ENCODE measurements around the gene EIF5B.

Gene EIF5B

DNA sequence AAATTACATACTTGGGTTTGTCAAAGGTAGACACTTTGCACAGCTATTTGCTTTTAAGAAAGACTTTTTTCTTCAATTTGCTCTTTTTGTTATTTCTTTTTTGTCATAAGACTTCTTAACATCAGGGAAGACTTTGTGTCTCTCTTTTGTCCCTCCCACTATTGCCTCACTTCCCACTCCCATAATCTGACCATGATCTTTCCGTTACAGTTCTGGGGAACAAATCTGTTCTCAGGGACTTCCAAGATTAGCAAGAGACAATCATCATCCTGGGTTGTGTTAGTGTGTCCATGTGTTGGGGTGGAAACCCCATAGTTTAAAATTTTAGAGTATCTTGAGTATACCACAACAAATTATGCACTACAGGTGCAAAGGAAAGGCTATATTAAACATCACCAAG is 77.4 kb downstream of the EIF5B start:
- Histone ChIP-seq H3K9me3 (replicated peaks; ENCODE audit: low read length) (no peaks in the 10 kb centered on the region), H3K4me3 (ENCODE audit: low read length) (no peak overlapping the region), H3K27me3 (ENCODE audit: control insufficient read depth, insufficient read depth, low read length) (no peaks in the 10 kb centered on the region), H3K9ac (ENCODE audit: low read depth, low read length) (no peak overlapping the region), H3K36me3 (ENCODE audit: insufficient read depth, low read length) (peaks cover 57% of the 10 kb centered on the region), H3K4me2 (ENCODE audit: low read length) (no peak overlapping the region), H3K4me1 (ENCODE audit: control insufficient read depth, insufficient read depth, low read length) (peaks cover 4% of the 10 kb centered on the region)

DNA sequence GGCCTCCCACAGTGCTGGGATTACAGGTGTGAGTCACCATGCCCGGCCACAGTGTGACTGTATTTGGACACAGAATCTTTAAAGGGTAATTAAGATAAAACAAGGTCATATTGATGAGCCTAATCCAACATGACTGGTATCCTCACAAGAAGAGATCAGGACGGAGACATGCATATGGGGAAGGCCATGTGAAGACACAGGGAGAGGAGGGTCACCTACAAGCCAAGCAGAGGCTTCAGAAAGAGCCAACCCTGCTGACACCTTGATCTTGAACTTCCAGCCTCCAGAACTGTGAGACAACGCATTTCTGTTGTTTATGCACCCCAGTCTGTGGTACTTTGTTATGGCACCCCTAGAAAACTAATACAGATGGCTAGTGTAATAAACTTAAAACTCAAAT is 80.2 kb downstream of the EIF5B start:
- Histone ChIP-seq H3K27me3 (ENCODE audit: control insufficient read depth, insufficient read depth, low read length) (no peaks in the 10 kb centered on the region), H3K4me1 (ENCODE audit: control insufficient read depth, insufficient read depth, low read length) (peaks cover 25% of the 10 kb centered on the region), H3K4me2 (ENCODE audit: low read length) (no peak overlapping the region), H3K36me3 (ENCODE audit: insufficient read depth, low read length) (peaks cover 53% of the 10 kb centered on the region), H3K9me3 (replicated peaks; ENCODE audit: low read length) (no peaks in the 10 kb centered on the region), H3K4me3 (ENCODE audit: low read length) (no peak overlapping the region), H3K9ac (ENCODE audit: low read depth, low read length) (no peak overlapping the region)

DNA sequence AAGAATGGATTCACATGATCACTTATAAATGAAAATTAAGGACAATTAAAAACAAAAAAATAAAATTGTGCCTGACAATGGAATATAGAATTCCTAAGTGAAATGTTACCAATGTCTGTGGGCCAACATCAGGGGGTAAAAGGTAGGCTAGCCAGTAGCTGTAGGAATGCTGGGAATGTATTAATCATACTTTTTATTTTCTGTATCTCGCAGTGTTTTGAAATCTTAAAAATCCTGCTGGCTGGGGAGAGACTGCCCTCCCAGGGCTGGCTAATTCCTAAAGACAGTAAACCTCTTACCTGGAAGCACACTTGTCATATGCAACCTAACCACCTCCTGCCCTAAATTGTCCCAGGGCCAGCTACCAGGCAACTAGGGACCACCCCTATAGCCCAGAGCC is 82.8 kb downstream of the EIF5B start:
- Histone ChIP-seq H3K4me1 (ENCODE audit: control insufficient read depth, insufficient read depth, low read length) (peaks cover 25% of the 10 kb centered on the region), H3K9me3 (replicated peaks; ENCODE audit: low read length) (no peaks in the 10 kb centered on the region), H3K4me2 (ENCODE audit: low read length) (peak overlapping the region; percentile 53), H3K27me3 (ENCODE audit: control insufficient read depth, insufficient read depth, low read length) (no peaks in the 10 kb centered on the region), H3K36me3 (ENCODE audit: insufficient read depth, low read length) (peaks cover 42% of the 10 kb centered on the region), H3K4me3 (ENCODE audit: low read length) (peak overlapping the region; percentile 2), H3K9ac (ENCODE audit: low read depth, low read length) (peak overlapping the region; percentile 50)

DNA sequence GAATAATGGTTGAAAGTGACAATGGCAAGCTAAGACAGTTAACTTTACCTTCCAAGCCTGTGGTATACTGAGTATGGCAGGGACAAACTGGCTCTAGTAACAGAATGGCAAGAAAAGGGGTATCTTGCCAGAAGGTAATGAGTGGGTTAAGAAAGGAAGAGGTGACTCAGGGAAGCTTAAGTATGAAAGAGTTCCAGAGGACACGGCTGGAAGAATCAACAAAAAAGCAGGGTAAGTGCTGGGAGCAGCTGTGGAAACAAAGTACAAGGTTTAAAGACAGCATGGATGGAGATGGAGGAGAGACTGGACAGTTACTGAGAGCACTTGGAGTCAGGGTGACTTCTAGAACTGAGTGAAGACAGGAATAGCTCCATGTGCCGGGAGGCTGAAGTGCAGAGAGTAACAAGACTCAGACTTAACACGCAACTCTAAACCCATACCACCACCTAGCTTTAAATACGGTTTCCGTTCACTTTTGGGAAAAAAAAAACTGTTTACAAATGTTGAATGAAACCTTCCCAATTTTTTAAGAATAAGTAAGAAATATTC is 83.6 kb downstream of the EIF5B start:
- peak overlapping the region; percentile 53 for H3K4me2 ChIP-seq (ENCODE audit: low read length)
- H3K36me3 ChIP-seq (ENCODE audit: insufficient read depth, low read length): peaks cover 34% of the 10 kb centered on the region
- no peaks in the 10 kb centered on the region for H3K27me3 ChIP-seq (ENCODE audit: control insufficient read depth, insufficient read depth, low read length)

DNA sequence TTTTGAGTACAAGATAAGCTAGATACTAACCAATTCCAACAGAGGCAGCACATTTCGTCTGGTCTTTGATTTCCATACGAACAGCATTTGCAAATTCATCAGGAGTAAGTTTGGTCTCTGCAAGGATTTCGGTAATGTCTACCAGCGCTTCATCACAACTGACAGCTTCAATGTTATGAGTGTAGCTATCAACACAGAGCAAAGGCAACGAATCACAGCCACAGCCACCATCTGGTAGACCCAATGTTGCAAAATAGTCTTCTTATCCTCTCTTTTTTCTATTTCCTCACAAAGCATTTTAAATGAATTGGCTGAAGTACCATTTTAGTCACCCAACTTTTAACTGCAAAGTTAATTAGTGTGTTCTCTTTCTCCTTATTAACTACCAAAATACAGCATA is 84.3 kb downstream of the EIF5B start:
- no peaks in the 10 kb centered on the region for H3K27me3 ChIP-seq (ENCODE audit: control insufficient read depth, insufficient read depth, low read length)
- H3K4me3 ChIP-seq (ENCODE audit: low read length): no peak overlapping the region
- H3K4me1 ChIP-seq (ENCODE audit: control insufficient read depth, insufficient read depth, low read length): peaks cover 28% of the 10 kb centered on the region
- no peak overlapping the region for H3K4me2 ChIP-seq (ENCODE audit: low read length)
- H3K36me3 ChIP-seq (ENCODE audit: insufficient read depth, low read length): peaks cover 32% of the 10 kb centered on the region
- no peak overlapping the region for H3K9ac ChIP-seq (ENCODE audit: low read depth, low read length)
- H3K9me3 ChIP-seq (replicated peaks; ENCODE audit: low read length): no peaks in the 10 kb centered on the region

More for the DNA sequence above, 83.6 kb downstream of the EIF5B start:
- H3K4me1 ChIP-seq (ENCODE audit: control insufficient read depth, insufficient read depth, low read length): peaks cover 28% of the 10 kb centered on the region
- H3K9ac ChIP-seq (ENCODE audit: low read depth, low read length): peak overlapping the region; percentile 50
- no peaks in the 10 kb centered on the region for H3K9me3 ChIP-seq (replicated peaks; ENCODE audit: low read length)
- H3K4me3 ChIP-seq (ENCODE audit: low read length): peak overlapping the region; percentile 2

DNA sequence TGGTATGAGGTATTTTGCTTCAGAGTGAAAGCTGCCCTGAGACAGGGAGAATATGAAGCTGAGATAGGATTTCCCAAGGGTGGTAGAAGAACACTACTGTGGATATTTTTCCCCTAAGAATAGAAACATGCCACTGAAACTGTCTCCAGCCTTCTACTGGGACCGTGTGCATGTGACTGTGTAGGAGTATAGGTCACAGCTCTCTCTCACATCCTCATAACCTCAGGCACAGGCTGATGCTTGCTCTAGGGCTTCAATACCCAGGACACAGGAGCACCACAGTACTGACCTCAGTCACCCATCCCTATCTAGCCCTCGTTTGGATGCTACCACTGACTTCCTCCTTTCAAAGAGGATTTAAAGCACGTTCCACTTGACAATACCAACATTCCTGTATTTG is 85.4 kb downstream of the EIF5B start:
- Histone ChIP-seq H3K9me3 (replicated peaks; ENCODE audit: low read length) (no peaks in the 10 kb centered on the region), H3K4me2 (ENCODE audit: low read length) (no peak overlapping the region), H3K27me3 (ENCODE audit: control insufficient read depth, insufficient read depth, low read length) (no peaks in the 10 kb centered on the region), H3K4me1 (ENCODE audit: control insufficient read depth, insufficient read depth, low read length) (peaks cover 28% of the 10 kb centered on the region), H3K9ac (ENCODE audit: low read depth, low read length) (no peak overlapping the region), H3K36me3 (ENCODE audit: insufficient read depth, low read length) (peaks cover 25% of the 10 kb centered on the region), H3K4me3 (ENCODE audit: low read length) (no peak overlapping the region)

DNA sequence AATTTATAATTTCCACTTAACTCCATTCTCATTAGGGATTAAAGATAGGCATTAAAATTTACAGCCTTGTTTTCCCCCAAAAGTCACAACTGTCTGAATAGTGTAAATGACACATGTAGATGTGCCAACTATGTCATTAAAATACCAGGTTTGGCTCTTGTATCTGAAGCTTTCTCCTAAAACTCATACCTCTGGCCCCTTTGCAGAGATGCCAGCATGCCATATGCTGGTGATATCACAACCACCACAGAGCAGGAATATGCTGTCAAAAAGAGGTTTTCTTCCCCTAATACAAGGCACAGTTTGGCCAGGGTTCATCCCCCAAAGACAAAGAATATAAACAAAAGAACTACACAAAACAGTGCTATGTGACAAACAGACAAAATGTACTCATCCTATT is 87.2 kb downstream of the EIF5B start:
- Histone ChIP-seq H3K4me1 (ENCODE audit: control insufficient read depth, insufficient read depth, low read length) (peaks cover 26% of the 10 kb centered on the region), H3K27me3 (ENCODE audit: control insufficient read depth, insufficient read depth, low read length) (no peaks in the 10 kb centered on the region), H3K4me2 (ENCODE audit: low read length) (no peak overlapping the region), H3K4me3 (ENCODE audit: low read length) (no peak overlapping the region), H3K9me3 (replicated peaks; ENCODE audit: low read length) (no peaks in the 10 kb centered on the region), H3K9ac (ENCODE audit: low read depth, low read length) (no peak overlapping the region), H3K36me3 (ENCODE audit: insufficient read depth, low read length) (peaks cover 33% of the 10 kb centered on the region)

DNA sequence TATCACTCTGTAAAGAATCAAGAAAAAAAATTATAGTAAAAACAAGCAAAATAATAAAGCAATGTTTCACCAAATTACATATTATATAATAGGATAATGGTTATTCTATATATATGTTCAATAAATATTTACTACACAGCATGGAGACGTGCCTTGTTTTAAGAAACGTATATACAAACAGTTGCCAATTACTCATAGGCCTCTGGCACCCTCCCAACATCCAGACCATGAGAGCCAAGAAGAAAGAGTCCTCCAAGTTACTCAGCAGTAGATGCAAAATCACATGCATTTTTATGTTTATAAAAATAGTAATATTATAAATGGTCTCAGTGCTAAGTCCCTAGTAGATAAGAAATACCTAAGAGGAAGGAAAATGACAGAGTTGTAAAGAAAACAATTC is 87.8 kb downstream of the EIF5B start:
- Histone ChIP-seq H3K4me1 (ENCODE audit: control insufficient read depth, insufficient read depth, low read length) (peaks cover 20% of the 10 kb centered on the region), H3K4me2 (ENCODE audit: low read length) (no peak overlapping the region), H3K36me3 (ENCODE audit: insufficient read depth, low read length) (peaks cover 29% of the 10 kb centered on the region), H3K9ac (ENCODE audit: low read depth, low read length) (no peak overlapping the region), H3K4me3 (ENCODE audit: low read length) (no peak overlapping the region), H3K27me3 (ENCODE audit: control insufficient read depth, insufficient read depth, low read length) (no peaks in the 10 kb centered on the region), H3K9me3 (replicated peaks; ENCODE audit: low read length) (no peaks in the 10 kb centered on the region)

DNA sequence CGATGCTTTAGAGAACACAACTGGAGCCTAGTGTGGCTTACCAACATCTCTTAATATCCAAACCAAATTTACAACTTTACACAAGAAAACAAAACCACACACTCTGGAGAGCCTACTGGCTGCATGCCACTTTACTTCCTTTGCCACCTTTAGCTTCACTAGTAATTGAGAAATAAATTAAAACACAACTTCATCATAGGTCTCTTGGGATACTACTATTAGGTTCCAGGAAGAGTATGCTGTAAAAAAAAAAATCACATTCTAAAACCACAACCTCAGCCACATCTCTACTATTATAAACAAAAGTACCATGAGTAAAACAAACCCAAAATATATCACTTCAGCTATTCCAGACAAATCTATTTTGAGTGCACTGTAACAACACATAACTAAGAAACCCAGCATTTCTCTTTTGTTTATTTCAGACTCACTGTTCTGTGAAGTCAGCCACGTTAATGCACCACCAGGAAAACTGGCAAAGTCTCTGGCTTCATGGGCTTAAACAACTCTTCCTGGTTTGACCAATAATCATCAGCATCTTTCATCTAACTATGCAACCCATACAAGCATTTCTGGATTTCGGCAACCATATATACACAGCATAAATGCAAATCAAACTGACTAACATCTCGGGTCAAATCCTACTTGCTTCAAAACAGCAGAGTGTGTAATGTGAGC is 93.6 kb downstream of the EIF5B start:
- Histone ChIP-seq H3K4me3 (ENCODE audit: low read length) (no peak overlapping the region), H3K27me3 (ENCODE audit: control insufficient read depth, insufficient read depth, low read length) (no peaks in the 10 kb centered on the region), H3K9me3 (replicated peaks; ENCODE audit: low read length) (no peaks in the 10 kb centered on the region), H3K36me3 (ENCODE audit: insufficient read depth, low read length) (peaks cover 22% of the 10 kb centered on the region), H3K9ac (ENCODE audit: low read depth, low read length) (no peak overlapping the region), H3K4me2 (ENCODE audit: low read length) (no peak overlapping the region), H3K4me1 (ENCODE audit: control insufficient read depth, insufficient read depth, low read length) (peaks cover 13% of the 10 kb centered on the region)

DNA sequence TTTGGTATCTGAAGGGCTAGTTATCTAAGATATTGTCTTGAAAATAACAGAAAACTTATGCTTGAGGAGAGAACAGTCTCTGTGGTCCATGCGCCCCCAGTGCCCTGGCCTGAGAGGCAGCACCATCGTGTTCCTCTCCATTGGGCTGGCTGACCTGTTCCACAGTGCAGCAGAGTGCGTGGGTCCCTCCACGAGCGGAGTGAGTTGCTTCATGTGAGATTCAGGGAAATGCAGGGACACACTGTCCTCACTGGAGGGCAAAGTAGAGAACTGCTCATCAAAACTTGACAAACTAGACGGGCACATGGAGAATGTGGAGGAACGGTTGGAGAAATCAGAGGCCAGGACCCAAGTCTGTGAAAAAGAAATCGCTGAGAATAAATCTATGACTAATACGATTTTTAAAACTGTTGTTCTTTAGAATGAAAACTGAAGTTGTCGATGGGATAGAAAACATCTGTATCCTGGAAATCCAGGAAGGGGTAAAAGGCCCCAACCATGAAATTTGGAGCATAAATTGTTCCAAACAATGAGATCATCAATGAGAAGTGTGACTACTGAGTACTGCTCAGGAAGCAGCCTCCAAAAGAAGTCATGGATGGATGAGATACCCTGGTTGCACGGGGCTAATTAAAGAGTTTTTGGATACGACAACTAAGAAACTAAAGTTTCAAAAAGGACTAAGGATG is 94.5 kb downstream of the EIF5B start:
- no peaks in the 10 kb centered on the region for H3K9me3 ChIP-seq (replicated peaks; ENCODE audit: low read length)
- H3K27me3 ChIP-seq (ENCODE audit: control insufficient read depth, insufficient read depth, low read length): no peaks in the 10 kb centered on the region
- no peak overlapping the region for H3K9ac ChIP-seq (ENCODE audit: low read depth, low read length)
- peaks cover 13% of the 10 kb centered on the region for H3K4me1 ChIP-seq (ENCODE audit: control insufficient read depth, insufficient read depth, low read length)
- H3K4me2 ChIP-seq (ENCODE audit: low read length): no peak overlapping the region
- H3K4me3 ChIP-seq (ENCODE audit: low read length): no peak overlapping the region
- H3K36me3 ChIP-seq (ENCODE audit: insufficient read depth, low read length): peaks cover 28% of the 10 kb centered on the region

DNA sequence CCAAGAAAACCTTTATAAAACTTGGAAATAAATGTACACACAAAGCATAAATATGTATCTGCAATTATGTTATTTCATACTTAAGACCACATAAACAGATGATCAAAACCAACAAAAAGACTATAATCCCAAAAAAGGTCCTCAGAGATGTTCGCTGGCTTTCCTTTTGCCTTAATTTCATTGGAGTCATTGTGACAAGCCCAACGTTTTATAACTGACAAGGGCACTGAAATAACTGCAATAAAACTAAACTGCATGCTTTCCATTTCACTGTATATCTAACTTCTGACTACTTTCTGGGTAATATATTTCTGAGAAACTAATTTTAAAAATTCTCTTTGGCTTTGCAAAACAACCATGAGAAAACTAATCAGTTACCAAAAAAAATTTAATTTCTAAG is 96.2 kb downstream of the EIF5B start:
- H3K27me3 ChIP-seq (ENCODE audit: control insufficient read depth, insufficient read depth, low read length): no peaks in the 10 kb centered on the region
- H3K4me2 ChIP-seq (ENCODE audit: low read length): no peak overlapping the region
- peaks cover 31% of the 10 kb centered on the region for H3K36me3 ChIP-seq (ENCODE audit: insufficient read depth, low read length)
- H3K9me3 ChIP-seq (replicated peaks; ENCODE audit: low read length): no peaks in the 10 kb centered on the region
- H3K9ac ChIP-seq (ENCODE audit: low read depth, low read length): no peak overlapping the region
- H3K4me3 ChIP-seq (ENCODE audit: low read length): no peak overlapping the region
- peaks cover 13% of the 10 kb centered on the region for H3K4me1 ChIP-seq (ENCODE audit: control insufficient read depth, insufficient read depth, low read length)

DNA sequence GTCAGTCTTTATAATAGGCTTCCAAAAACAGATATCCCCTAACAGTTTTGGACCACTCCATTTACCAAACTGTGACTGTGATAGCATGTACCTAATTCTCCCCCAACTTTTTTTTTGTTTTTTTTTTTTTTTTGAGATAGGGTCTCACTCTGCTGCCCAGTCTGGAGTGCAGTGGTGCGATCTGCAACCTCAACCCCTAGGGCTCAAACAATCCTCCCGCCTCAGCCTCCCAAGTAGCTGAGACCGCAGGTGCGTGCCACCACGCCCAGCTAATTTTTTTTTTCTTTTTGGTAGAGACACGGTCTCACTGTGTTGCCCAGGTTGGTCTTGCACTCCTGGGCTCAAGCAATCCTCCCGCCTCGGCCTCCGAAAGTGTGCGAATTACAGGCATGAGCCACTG is 99.7 kb downstream of the EIF5B start:
- Histone ChIP-seq H3K4me3 (ENCODE audit: low read length) (no peak overlapping the region), H3K36me3 (ENCODE audit: insufficient read depth, low read length) (peaks cover 26% of the 10 kb centered on the region), H3K9me3 (replicated peaks; ENCODE audit: low read length) (no peaks in the 10 kb centered on the region)

More for the DNA sequence above, 99.7 kb downstream of the EIF5B start:
- Histone ChIP-seq H3K4me1 (ENCODE audit: control insufficient read depth, insufficient read depth, low read length) (no peaks in the 10 kb centered on the region), H3K9ac (ENCODE audit: low read depth, low read length) (no peak overlapping the region), H3K4me2 (ENCODE audit: low read length) (no peak overlapping the region), H3K27me3 (ENCODE audit: control insufficient read depth, insufficient read depth, low read length) (no peaks in the 10 kb centered on the region)
